ENCODE data around the gene ATP6V0A1. TPM values are rescaled to one million over a fixed set of nuclear protein-coding genes. Genes with fewer than 3 reads are reported as not detected.

Gene ATP6V0A1
- total RNA-seq, 1 experiment from 2014 or later = 53.4 TPM

GRCh38 chr17:42553161-42553818, 94.6 kb downstream of the ATP6V0A1 start:
- ChIA-PET CTCF (interaction anchor here (0.6 kb wide), 1 partner anchor 309 kb away, joined by 5 read pairs; no protein-coding TSS in a partner anchor), POLR2A (interaction anchor here (0.6 kb wide), 2 partner anchors 11 to 385 kb away, joined by 4 read pairs; no protein-coding TSS in a partner anchor)
- in situ Hi-C loops (cut with HindIII; ENCODE audit: low pct_unique_long_range_greater_than_20kb, low sequenced_read_pairs) (no loop called here), intact Hi-C loops (cut with micrococcal nuclease; ENCODE audit: unreplicated experiment) (no loop called here)
- peak overlapping the region; percentile 68 to 69 for H3K4me3 ChIP-seq (ENCODE audit: low read depth in 2 of 2, low read length in 2 of 2)
- DNase-seq (ENCODE audit: low read depth, low spot score) (no peak), ATAC-seq (peak; percentile 64)
- peaks cover 19% of the 10 kb centered on the region; the same call in 1 of the 2 replicates for H3K4me1 ChIP-seq (ENCODE audit: control insufficient read depth, insufficient read depth, low read length)
- no peaks in the 10 kb centered on the region for H3K9me3 ChIP-seq (ENCODE audit: control insufficient read depth, insufficient read depth, low read depth, low read length)
- peak overlapping the region; percentile 63 for H3K27ac ChIP-seq (ENCODE audit: low read length)
- H3K27me3 ChIP-seq (ENCODE audit: control insufficient read depth, insufficient read depth, low read length) = no peaks in the 10 kb centered on the region
- BruUV-seq (replicated peaks) = no TSS peak
- no peaks in the 10 kb centered on the region for H3K36me3 ChIP-seq (ENCODE audit: control insufficient read depth, insufficient read depth, low read length)
- no peak for TF ChIP-seq SIN3A (IDR thresholded peaks at IDR 0.05; ENCODE audit: borderline replicate concordance, insufficient read depth, low read depth, low read length)
- TF ChIP-seq, protein P1, sequence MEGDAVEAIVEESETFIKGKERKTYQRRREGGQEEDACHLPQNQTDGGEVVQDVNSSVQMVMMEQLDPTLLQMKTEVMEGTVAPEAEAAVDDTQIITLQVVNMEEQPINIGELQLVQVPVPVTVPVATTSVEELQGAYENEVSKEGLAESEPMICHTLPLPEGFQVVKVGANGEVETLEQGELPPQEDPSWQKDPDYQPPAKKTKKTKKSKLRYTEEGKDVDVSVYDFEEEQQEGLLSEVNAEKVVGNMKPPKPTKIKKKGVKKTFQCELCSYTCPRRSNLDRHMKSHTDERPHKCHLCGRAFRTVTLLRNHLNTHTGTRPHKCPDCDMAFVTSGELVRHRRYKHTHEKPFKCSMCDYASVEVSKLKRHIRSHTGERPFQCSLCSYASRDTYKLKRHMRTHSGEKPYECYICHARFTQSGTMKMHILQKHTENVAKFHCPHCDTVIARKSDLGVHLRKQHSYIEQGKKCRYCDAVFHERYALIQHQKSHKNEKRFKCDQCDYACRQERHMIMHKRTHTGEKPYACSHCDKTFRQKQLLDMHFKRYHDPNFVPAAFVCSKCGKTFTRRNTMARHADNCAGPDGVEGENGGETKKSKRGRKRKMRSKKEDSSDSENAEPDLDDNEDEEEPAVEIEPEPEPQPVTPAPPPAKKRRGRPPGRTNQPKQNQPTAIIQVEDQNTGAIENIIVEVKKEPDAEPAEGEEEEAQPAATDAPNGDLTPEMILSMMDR (IDR thresholded peaks at IDR 0.05) = peak; percentile 38
- TF ChIP-seq REST (IDR thresholded peaks at IDR 0.05; ENCODE audit: insufficient read depth in 1 of 2, low read depth in 2 of 2, low read length in 1 of 2) = no peak
- TF ChIP-seq TCF7L2 (IDR thresholded peaks at IDR 0.05; ENCODE audit: low read depth, low read length) = no peak

- in situ Hi-C loops (cut with HindIII; ENCODE audit: low pct_unique_long_range_greater_than_20kb, low sequenced_read_pairs) = no loop called here
- Histone ChIP-seq H3K27me3 (ENCODE audit: control insufficient read depth, insufficient read depth, low read length) (no peaks in the 10 kb centered on the region), H3K36me3 (ENCODE audit: control insufficient read depth, insufficient read depth, low read length) (no peaks in the 10 kb centered on the region), H3K4me1 (ENCODE audit: control insufficient read depth, insufficient read depth, low read length) (peaks cover 17% of the 10 kb centered on the region; the same call in 1 of the 2 replicates), H3K4me3 (ENCODE audit: low read depth in 2 of 2, low read length in 2 of 2) (peak overlapping the region; percentile 68 to 69), H3K9me3 (ENCODE audit: control insufficient read depth, insufficient read depth, low read depth, low read length) (no peaks in the 10 kb centered on the region), H3K27ac (ENCODE audit: low read length) (peak overlapping the region; percentile 63)
- BruUV-seq (replicated peaks) = no TSS peak
- TF ChIP-seq, protein P1 (IDR thresholded peaks at IDR 0.05) = no peak
- TF ChIP-seq SIN3A (IDR thresholded peaks at IDR 0.05; ENCODE audit: borderline replicate concordance, insufficient read depth, low read depth, low read length) (no peak), TCF7L2 (IDR thresholded peaks at IDR 0.05; ENCODE audit: low read depth, low read length) (no peak), REST (IDR thresholded peaks at IDR 0.05; ENCODE audit: insufficient read depth in 1 of 2, low read depth in 2 of 2, low read length in 1 of 2) (no peak), POLR2AphosphoS5 (IDR thresholded peaks at IDR 0.05; ENCODE audit: low read depth, low read length) (no peak)
- intact Hi-C loops (cut with micrococcal nuclease; ENCODE audit: unreplicated experiment) = no loop called here
- DNase-seq (ENCODE audit: low read depth, low spot score) (no peak), ATAC-seq (peak; percentile 57)
- CTCF ChIA-PET = interaction anchor here (0.6 kb wide), 2 partner anchors 309 to 526 kb away, joined by 5 to 6 read pairs; no protein-coding TSS in a partner anchor
- POLR2A ChIA-PET = interaction anchor here (0.6 kb wide), 2 partner anchors 11 to 384 kb away, joined by 4 read pairs; no protein-coding TSS in a partner anchor
These were observed 95.2 kb downstream of the ATP6V0A1 start for GRCh38 chr17:42553866-42554249.

Measured in Panc1 (cell line).